Upper lobe of left lung (tissue), 4 donors: ENCODE results near the gene NRF1.

Source experiments
- EP300 ChIP-seq, 4 donors: sonication (generic); formaldehyde crosslinking; IDR thresholded peaks; one replicate each; pipeline ENCODE4 v1.5.1; 2017; ENCODE audit warnings: antibody characterized with exemption in 4 of 4, control low read depth in 2 of 4
- POLR2A ChIP-seq, 4 donors: fragments of 450-650 bp; IDR thresholded peaks; one replicate each; pipeline ENCODE4 v1.5.1; 2016 to 2017; ENCODE audit warnings: antibody characterized with exemption in 4 of 4, mild to moderate bottlenecking in 2 of 4
- TF ChIP-seq, protein P1 (sequence below), 6 experiments: fragments of 450-650 bp in 4 of 6; fragments of 200-600 bp in 2 of 6; sonication (generic) in 2 of 6; IDR thresholded peaks; one replicate each; pipeline ENCODE4 v1.5.1; 2016 to 2019; ENCODE audit warnings: antibody characterized with exemption in 6 of 6

DNA sequence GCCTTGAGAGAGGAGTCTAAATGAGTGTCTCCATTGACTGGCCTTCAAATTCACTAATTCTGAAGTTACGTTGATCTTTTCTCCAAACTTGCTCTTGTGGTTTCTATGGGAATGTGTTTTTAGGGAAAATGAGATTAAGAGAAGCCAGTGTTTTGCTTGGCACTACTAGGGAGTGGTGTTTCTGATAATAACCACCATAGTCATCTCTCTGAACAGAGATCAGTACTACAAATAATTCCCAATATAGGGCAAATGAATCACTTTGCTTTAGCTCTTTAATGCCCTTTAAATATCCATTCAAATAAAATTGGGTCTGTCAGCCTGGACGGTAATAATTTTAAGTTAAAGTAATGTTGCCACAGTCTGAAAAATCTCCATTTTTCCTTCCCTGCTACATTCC is 90.8 kb downstream of the NRF1 start:
- TF ChIP-seq, protein P1, sequence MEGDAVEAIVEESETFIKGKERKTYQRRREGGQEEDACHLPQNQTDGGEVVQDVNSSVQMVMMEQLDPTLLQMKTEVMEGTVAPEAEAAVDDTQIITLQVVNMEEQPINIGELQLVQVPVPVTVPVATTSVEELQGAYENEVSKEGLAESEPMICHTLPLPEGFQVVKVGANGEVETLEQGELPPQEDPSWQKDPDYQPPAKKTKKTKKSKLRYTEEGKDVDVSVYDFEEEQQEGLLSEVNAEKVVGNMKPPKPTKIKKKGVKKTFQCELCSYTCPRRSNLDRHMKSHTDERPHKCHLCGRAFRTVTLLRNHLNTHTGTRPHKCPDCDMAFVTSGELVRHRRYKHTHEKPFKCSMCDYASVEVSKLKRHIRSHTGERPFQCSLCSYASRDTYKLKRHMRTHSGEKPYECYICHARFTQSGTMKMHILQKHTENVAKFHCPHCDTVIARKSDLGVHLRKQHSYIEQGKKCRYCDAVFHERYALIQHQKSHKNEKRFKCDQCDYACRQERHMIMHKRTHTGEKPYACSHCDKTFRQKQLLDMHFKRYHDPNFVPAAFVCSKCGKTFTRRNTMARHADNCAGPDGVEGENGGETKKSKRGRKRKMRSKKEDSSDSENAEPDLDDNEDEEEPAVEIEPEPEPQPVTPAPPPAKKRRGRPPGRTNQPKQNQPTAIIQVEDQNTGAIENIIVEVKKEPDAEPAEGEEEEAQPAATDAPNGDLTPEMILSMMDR (IDR thresholded peaks at IDR 0.05): no peak
- TF ChIP-seq POLR2A (IDR thresholded peaks at IDR 0.05) (no peak), EP300 (IDR thresholded peaks at IDR 0.05) (no peak)
